ENCODE results near the gene TMEM41A.
A peak's percentile ranks its signal among the peaks of the same experiment; 100 is the strongest.

Gene TMEM41A

DNA sequence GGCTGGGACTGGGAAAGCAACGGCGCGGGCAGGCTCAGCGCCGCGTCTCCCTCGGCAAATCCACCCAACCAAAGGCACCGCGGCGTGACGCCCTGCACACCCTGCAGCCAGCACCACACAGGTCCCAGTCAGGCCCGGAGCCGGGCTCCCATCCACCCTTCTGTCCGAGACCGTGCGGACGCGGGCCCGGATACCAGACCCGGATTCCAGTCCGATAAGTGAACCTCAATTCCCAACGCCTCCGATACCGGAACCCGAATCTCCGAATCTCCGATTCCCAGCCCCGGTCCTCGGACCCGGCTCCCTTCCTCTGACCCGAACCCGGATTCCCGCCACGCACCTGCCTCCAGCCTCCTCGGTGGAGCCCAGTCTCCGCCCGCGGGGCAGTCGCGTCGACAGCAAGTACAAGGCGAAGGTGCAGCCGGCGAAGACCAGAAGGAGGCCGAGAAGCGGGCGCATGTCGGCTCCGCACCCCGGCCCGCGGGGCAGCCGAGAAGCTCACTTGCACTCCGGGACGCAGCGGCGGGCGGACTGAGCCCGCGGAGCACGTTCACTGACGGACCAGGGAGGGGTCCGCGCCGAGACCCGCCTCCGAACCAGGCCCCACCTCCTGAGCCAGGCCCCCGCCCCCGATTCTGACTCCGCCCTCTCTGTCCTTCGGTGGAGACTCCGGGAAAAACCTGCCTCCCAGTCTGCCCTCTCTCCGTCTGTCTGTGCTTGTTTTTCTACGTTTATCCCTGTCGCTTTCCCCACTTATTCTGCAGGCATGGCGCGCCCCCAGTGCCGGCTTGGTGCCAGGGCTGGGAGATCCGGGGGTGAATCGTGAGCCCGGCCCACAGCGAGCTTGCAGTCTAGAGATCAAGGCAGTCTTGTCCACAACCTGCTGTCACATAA, at the start of gene TMEM41A:
TSS of gene TMEM41A (minus strand) at position 533 of the 894 bp plus-strand sequence. CDS start at position 459, 74 bp downstream.
- H3K4me3 ChIP-seq (ENCODE audit: low read length), result peak within 1 kb of the TSS; percentile 92
- peak; percentile 88 for DNase-seq (ENCODE audit: low read depth)
- TF ChIP-seq, protein P1, sequence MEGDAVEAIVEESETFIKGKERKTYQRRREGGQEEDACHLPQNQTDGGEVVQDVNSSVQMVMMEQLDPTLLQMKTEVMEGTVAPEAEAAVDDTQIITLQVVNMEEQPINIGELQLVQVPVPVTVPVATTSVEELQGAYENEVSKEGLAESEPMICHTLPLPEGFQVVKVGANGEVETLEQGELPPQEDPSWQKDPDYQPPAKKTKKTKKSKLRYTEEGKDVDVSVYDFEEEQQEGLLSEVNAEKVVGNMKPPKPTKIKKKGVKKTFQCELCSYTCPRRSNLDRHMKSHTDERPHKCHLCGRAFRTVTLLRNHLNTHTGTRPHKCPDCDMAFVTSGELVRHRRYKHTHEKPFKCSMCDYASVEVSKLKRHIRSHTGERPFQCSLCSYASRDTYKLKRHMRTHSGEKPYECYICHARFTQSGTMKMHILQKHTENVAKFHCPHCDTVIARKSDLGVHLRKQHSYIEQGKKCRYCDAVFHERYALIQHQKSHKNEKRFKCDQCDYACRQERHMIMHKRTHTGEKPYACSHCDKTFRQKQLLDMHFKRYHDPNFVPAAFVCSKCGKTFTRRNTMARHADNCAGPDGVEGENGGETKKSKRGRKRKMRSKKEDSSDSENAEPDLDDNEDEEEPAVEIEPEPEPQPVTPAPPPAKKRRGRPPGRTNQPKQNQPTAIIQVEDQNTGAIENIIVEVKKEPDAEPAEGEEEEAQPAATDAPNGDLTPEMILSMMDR (conservative IDR thresholded peaks at IDR 0.05; ENCODE audit: low read length), result no peak

DNA sequence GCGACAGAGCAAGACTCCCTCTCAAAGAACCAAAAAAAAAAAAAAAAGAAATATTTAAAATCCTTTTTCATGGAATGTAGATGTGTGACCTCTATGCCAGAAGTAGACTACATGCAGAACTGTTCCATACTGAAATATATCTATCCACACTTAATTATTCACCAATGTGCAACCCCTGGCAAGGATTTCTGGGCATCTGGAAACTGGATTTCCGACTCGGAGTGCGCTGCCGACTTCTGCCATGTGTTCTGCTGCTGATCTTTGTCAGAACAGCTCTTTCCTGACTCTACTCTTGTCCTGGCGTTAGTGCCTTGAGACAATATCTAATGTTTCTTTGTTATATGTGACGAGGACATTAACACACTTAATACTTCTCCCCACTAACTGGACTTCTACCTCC, 41.9 kb upstream of the TMEM41A start:
- TF ChIP-seq, protein P1 (conservative IDR thresholded peaks at IDR 0.05; ENCODE audit: low read length), result no peak
- DNase-seq (ENCODE audit: low read depth), result peak; percentile 35
- H3K4me3 ChIP-seq (ENCODE audit: low read length), result no peak overlapping the region

DNA sequence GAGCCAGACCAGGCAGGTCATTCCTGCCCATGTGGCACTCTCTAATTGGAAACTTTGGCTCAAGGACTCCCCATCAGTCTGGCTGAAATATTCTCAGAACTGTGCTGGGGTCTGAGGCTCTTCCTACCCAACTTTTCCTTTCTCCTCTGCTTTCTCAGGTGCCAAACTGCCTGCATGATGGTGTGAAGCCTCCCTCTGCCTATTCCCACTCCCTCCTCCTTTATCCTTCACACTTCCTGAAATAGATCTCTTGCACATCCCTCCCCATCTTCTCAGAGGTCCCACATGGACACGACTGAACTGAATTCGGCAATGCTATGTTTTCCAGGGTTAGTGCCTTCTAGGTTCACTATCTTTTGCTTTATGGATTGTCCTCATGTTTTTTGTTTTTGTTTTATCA, 41.1 kb upstream of the TMEM41A start:
- DNase-seq (ENCODE audit: low read depth), result no peak
- TF ChIP-seq, protein P1 (conservative IDR thresholded peaks at IDR 0.05; ENCODE audit: low read length), result no peak
- no peak overlapping the region for H3K4me3 ChIP-seq (ENCODE audit: low read length)

DNA sequence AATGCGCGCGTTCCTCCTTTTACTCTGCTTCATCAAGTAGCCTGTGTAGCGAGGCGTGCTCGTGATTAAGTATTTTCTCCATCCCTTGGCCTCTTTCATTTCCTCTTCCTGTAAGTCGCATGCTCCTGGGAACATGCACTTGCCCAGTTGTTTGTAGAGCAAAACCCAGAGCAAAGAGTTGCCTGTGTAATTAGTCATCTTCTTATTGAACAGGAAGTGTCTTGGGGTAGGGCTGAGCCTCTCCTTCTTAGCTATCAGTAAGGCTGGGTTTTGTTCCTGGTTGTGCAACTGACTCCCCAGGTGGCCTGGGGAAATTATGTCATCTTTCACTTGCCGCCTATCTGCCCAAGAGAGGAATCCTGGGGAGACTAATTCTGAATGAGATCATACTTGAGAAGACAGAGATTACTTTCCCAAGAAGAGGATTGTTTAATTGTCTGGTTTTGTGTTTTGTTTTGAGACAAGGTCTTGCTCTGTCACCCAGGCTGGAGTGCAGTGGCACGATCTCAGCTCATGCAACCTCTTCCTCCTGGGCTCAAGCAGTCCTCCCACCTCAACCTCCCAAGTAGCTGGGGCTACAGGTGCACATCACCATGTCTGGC, 38.6 kb upstream of the TMEM41A start:
- DNase-seq (ENCODE audit: low read depth), result peak; percentile 60
- no peak overlapping the region for H3K4me3 ChIP-seq (ENCODE audit: low read length)
- TF ChIP-seq, protein P1 (conservative IDR thresholded peaks at IDR 0.05; ENCODE audit: low read length), result no peak

DNA sequence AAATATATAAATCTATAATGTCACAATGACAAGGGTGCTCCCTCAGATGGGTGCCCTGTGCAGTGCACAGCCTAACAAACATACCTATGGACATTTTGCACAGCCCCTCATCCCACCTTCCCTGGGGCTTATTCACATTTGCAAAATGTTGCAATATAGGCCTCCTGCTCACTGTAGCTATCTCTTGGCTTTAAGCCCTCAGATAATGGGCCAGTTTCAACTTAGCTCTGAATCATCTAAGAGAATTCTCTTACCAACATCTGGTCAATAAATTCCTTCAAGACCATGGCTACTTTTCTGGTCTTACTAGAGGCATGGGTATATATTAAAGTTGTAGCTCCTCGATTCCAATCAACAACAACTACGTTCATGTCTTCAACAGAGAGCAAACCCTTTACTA, 35.7 kb upstream of the TMEM41A start:
- no peak for DNase-seq (ENCODE audit: low read depth)
- TF ChIP-seq, protein P1 (conservative IDR thresholded peaks at IDR 0.05; ENCODE audit: low read length), result no peak

DNA sequence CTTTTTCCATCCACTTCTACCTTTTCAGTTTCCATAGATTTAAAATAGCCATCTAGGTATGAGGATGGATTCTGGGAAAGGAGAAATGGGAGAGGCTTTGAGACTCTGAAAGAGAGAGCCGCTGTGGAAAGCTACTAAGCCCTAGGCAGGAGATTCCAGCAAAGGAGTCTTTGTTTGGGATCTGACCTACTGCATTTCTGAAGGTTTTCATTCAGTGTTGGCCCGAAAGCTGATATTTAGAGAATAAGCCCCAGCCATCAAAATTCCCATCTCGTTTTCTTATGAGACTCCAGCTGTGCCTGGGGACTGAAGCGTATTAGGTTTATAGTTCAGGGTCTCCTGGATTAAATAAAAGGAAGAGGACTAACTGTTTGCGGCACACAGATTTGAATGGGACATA, 34.1 kb upstream of the TMEM41A start:
- DNase-seq (ENCODE audit: low read depth), result no peak
- TF ChIP-seq, protein P1 (conservative IDR thresholded peaks at IDR 0.05; ENCODE audit: low read length), result no peak
- no peak overlapping the region for H3K4me3 ChIP-seq (ENCODE audit: low read length)

More for the DNA sequence above, 35.7 kb upstream of the TMEM41A start:
- no peak overlapping the region for H3K4me3 ChIP-seq (ENCODE audit: low read length)

Data from AG10803 (cell line).